IgD-negative memory B cell (primary cell): ENCODE measurements around the gene CBX4. TPM values are rescaled to one million over a fixed set of nuclear protein-coding genes. Genes with fewer than 3 reads are reported as not detected.
A peak's percentile ranks its signal among the peaks of the same experiment; 100 is the strongest.

Source experiments
- H3K27ac Mint-ChIP-seq, 3 donors: one replicate each; pipeline ENCODE4 v1.8.0; 2020 to 2022; ENCODE audit warnings: mild to moderate bottlenecking in 3 of 3, mixed read lengths in 3 of 3, moderate library complexity in 1 of 3
- H3K27me3 Mint-ChIP-seq: one replicate; pipeline ENCODE4 v1.8.0; 2021; ENCODE audit warnings: mixed read lengths
- H3K36me3 Mint-ChIP-seq: one replicate; pipeline ENCODE4 v1.8.0; 2020; ENCODE audit warnings: mild to moderate bottlenecking, mixed read lengths
- H3K4me1 Mint-ChIP-seq, 3 donors: one replicate each; pipeline ENCODE4 v1.8.0; 2020 to 2022; ENCODE audit warnings: mixed read lengths in 3 of 3, mild to moderate bottlenecking in 1 of 3
- H3K4me3 Mint-ChIP-seq, 4 donors: one replicate each; pipeline ENCODE4 v1.8.0; 2020 to 2022; ENCODE audit warnings: mild to moderate bottlenecking in 4 of 4, mixed read lengths in 4 of 4, moderate library complexity in 3 of 4
- H3K9me3 Mint-ChIP-seq, 3 donors: one replicate each; pipeline ENCODE4 v1.8.0; 2020 to 2021; ENCODE audit warnings: mixed read lengths in 3 of 3, mild to moderate bottlenecking in 1 of 3
- polyA plus RNA-seq: library from polyadenylated mRNA; unstranded; fragments of 300-500 nt; fragmentation: Illumina TruSeq; gene quantifications from one replicate; pipeline ENCODE4 v1.2.3, GENCODE V29; 2021

CBX4 gene
- polyA plus RNA-seq, 1 donor from 2014 or later, result 4.1 TPM

- Mint-ChIP-seq H3K9me3 (peaks cover 0 to 12% (median 0%) of the 10 kb centered on the region in 3 donors), H3K27me3 (peaks cover 52% of the 10 kb centered on the region), H3K27ac (peak overlapping the region; percentile 73 to 94 (median 90)), H3K4me3 (peak overlapping the region in 2 of 4 donors; percentile 9 to 74), H3K4me1 (peaks cover 10 to 21% (median 16%) of the 10 kb centered on the region in 3 donors), H3K36me3 (no peaks in the 10 kb centered on the region)
Observed at GRCh38 chr17:79802039-79802735, 37.1 kb downstream of the CBX4 start.

- H3K27me3 Mint-ChIP-seq, result peaks cover 44% of the 10 kb centered on the region
- H3K27ac Mint-ChIP-seq, result peak overlapping the region; percentile 23 to 96 (median 90)
- H3K4me3 Mint-ChIP-seq, result peak overlapping the region in 2 of 4 donors; percentile 5 to 74
- peaks cover 10 to 16% (median 16%) of the 10 kb centered on the region in 3 donors for H3K4me1 Mint-ChIP-seq
- H3K36me3 Mint-ChIP-seq, result no peaks in the 10 kb centered on the region
- peaks cover 0 to 12% (median 0%) of the 10 kb centered on the region in 3 donors for H3K9me3 Mint-ChIP-seq
Observed at GRCh38 chr17:79801156-79802038, 37.8 kb downstream of the CBX4 start.

- Mint-ChIP-seq H3K27me3 (peaks cover 39% of the 10 kb centered on the region), H3K4me1 (peaks cover 15 to 18% (median 16%) of the 10 kb centered on the region in 3 donors), H3K4me3 (peak overlapping the region; percentile 68 to 93 (median 86)), H3K27ac (peak overlapping the region; percentile 86 to 96 (median 93)), H3K36me3 (no peaks in the 10 kb centered on the region), H3K9me3 (peaks cover 0 to 12% (median 0%) of the 10 kb centered on the region in 3 donors)
Observed at GRCh38 chr17:79800325-79801155, 38.7 kb downstream of the CBX4 start.

- Mint-ChIP-seq H3K9me3 (peaks cover 0 to 12% (median 0%) of the 10 kb centered on the region in 3 donors), H3K36me3 (no peaks in the 10 kb centered on the region), H3K27me3 (peaks cover 33% of the 10 kb centered on the region), H3K4me1 (peaks cover 11 to 17% (median 16%) of the 10 kb centered on the region in 3 donors), H3K4me3 (peak overlapping the region in 3 of 4 donors; percentile 81 to 87 (median 84)), H3K27ac (peak overlapping the region; percentile 86 to 96 (median 93))
Observed at GRCh38 chr17:79799538-79800324, 39.5 kb downstream of the CBX4 start.

GRCh38 chr17:79799174-79799537, 40.1 kb downstream of the CBX4 start:
- Mint-ChIP-seq H3K27me3 (peaks cover 29% of the 10 kb centered on the region), H3K4me3 (peak overlapping the region in 2 of 4 donors; percentile 61 to 84), H3K27ac (peak overlapping the region; percentile 86 to 96 (median 93)), H3K36me3 (no peaks in the 10 kb centered on the region), H3K9me3 (peaks cover 0 to 7% (median 0%) of the 10 kb centered on the region in 3 donors), H3K4me1 (peaks cover 5 to 12% (median 11%) of the 10 kb centered on the region in 3 donors)

- Mint-ChIP-seq H3K4me3 (peak overlapping the region; percentile 57 to 88 (median 86)), H3K27ac (peak overlapping the region; percentile 82 to 96 (median 85)), H3K27me3 (peaks cover 27% of the 10 kb centered on the region), H3K4me1 (peaks cover 5 to 12% (median 9%) of the 10 kb centered on the region in 3 donors), H3K36me3 (peaks cover 2% of the 10 kb centered on the region), H3K9me3 (peaks cover 0 to 5% (median 0%) of the 10 kb centered on the region in 3 donors)
Observed at GRCh38 chr17:79798299-79799173, 40.7 kb downstream of the CBX4 start.

- Mint-ChIP-seq H3K27me3 (peaks cover 26% of the 10 kb centered on the region), H3K4me1 (peaks cover 5 to 12% (median 8%) of the 10 kb centered on the region in 3 donors), H3K4me3 (peak overlapping the region in 2 of 4 donors; percentile 89 to 94)
Observed at GRCh38 chr17:79797492-79798298, 41.5 kb downstream of the CBX4 start.

GRCh38 chr17:79796763-79797491, 42.3 kb downstream of the CBX4 start, which contains the start of gene CBX8:
CBX8 (minus strand) TSS chr17:79797077; CDS start chr17:79796998, 79 bp downstream.
- Mint-ChIP-seq H3K36me3 (peaks cover 2% of the 10 kb centered on the region), H3K27ac (peak within 1 kb of the TSS; percentile 88 to 97 (median 95)), H3K4me3 (peak within 1 kb of the TSS; percentile 89 to 97 (median 94)), H3K4me1 (peaks cover 8 to 15% (median 9%) of the 10 kb centered on the region in 3 donors), H3K27me3 (peaks cover 28% of the 10 kb centered on the region), H3K9me3 (peaks cover 0 to 5% (median 0%) of the 10 kb centered on the region in 3 donors)

More at GRCh38 chr17:79797492-79798298, 41.5 kb downstream of the CBX4 start:
- peaks cover 2% of the 10 kb centered on the region for H3K36me3 Mint-ChIP-seq
- H3K9me3 Mint-ChIP-seq, result peaks cover 0 to 5% (median 0%) of the 10 kb centered on the region in 3 donors
- peak overlapping the region in 2 of 3 donors; percentile 95 to 97 for H3K27ac Mint-ChIP-seq

GRCh38 chr17:79796444-79796762, 42.8 kb downstream of the CBX4 start:
- Mint-ChIP-seq H3K4me3 (peak overlapping the region; percentile 89 to 97 (median 94)), H3K27me3 (peaks cover 23% of the 10 kb centered on the region), H3K9me3 (peaks cover 0 to 5% (median 0%) of the 10 kb centered on the region in 3 donors), H3K4me1 (peaks cover 8 to 15% (median 9%) of the 10 kb centered on the region in 3 donors), H3K27ac (peak overlapping the region; percentile 86 to 97 (median 95)), H3K36me3 (peaks cover 2% of the 10 kb centered on the region)

GRCh38 chr17:79795795-79796443, 43.3 kb downstream of the CBX4 start:
- peak overlapping the region; percentile 89 to 97 (median 94) for H3K4me3 Mint-ChIP-seq
- peaks cover 2% of the 10 kb centered on the region for H3K36me3 Mint-ChIP-seq
- H3K4me1 Mint-ChIP-seq, result peaks cover 8 to 15% (median 9%) of the 10 kb centered on the region in 3 donors
- H3K9me3 Mint-ChIP-seq, result peaks cover 0 to 5% (median 0%) of the 10 kb centered on the region in 3 donors
- peaks cover 26% of the 10 kb centered on the region for H3K27me3 Mint-ChIP-seq
- H3K27ac Mint-ChIP-seq, result peak overlapping the region in 2 of 3 donors; percentile 95 to 97
